HEK293 (cell line): Measurements from ENCODE around the gene LRRC57.

Experiments
- CTCF ChIA-PET: fragments of 350-600 bp; formaldehyde crosslinking; extraction: SDS; loops from one replicate; lab custom pipeline; 2021; ENCODE audit warnings: antibody characterized with exemption; lab: Yijun Ruan, JAX
- POLR2A ChIA-PET: fragments of 300-600 bp; formaldehyde crosslinking; extraction: SDS; loops from one replicate; lab custom pipeline; 2020; ENCODE audit warnings: antibody characterized with exemption, inconsistent platforms; lab: Yijun Ruan, JAX
- H3K27ac ChIP-seq: fragments of 200-500 bp; sonication (Bioruptor generic); 2 replicates; pipeline ENCODE4 v1.5.1; 2014; ENCODE audit warnings: low read depth, low read length, control low read depth, inconsistent platforms; ENCODE audit errors: extremely low read depth
- H3K36me3 ChIP-seq, 2 experiments: fragments of 200-500 bp in 1 of 2; sonication (Bioruptor generic) in 1 of 2; 1 replicate in 1 of 2; 2 replicates in 1 of 2; pipeline ENCODE4 v1.5.1; 2014 to 2017; ENCODE audit warnings: inconsistent platforms in 2 of 2, low read length in 2 of 2; ENCODE audit not compliant: control insufficient read depth in 2 of 2, insufficient read depth in 1 of 2
- H3K4me1 ChIP-seq: fragments of 200-500 bp; sonication (Bioruptor generic); 2 replicates; pipeline ENCODE4 v1.5.1; 2014; ENCODE audit warnings: mild to moderate bottlenecking, low read length, inconsistent platforms; ENCODE audit not compliant: control insufficient read depth, insufficient read depth
- H3K4me3 ChIP-seq: 2 replicates; pipeline ENCODE4 v1.5.1; 2011; ENCODE audit warnings: low read depth, mild to moderate bottlenecking, control low read depth, low read length, moderate library complexity
- H3K9me3 ChIP-seq: fragments of 200-500 bp; sonication (Bioruptor generic); 2 replicates; pipeline ENCODE4 v1.5.1; 2014; ENCODE audit warnings: low read depth, low read length, inconsistent platforms; ENCODE audit not compliant: control insufficient read depth, insufficient read depth
- OSR2 ChIP-seq: fragments of 450-650 bp; formaldehyde crosslinking; IDR thresholded peaks from 2 replicates; pipeline ENCODE4 v1.5.1; 2016; ENCODE audit warnings: missing biosample characterization, missing genetic modification characterization
- PATZ1 ChIP-seq: fragments of 450-650 bp; formaldehyde crosslinking; IDR thresholded peaks from 2 replicates; pipeline ENCODE4 v1.5.1; 2016; ENCODE audit warnings: missing biosample characterization, missing genetic modification characterization
- PBX3 ChIP-seq: sonication (generic); formaldehyde crosslinking; IDR thresholded peaks from 2 replicates; pipeline ENCODE4 v1.8.1; 2022; ENCODE audit warnings: mild to moderate bottlenecking, moderate library complexity, missing genetic modification reagents
- SP7 ChIP-seq: fragments of 450-650 bp; formaldehyde crosslinking; IDR thresholded peaks from 2 replicates; pipeline ENCODE4 v1.5.1; 2016; ENCODE audit warnings: missing biosample characterization, missing genetic modification characterization
- ZNF138 ChIP-seq: fragments of 450-650 bp; formaldehyde crosslinking; IDR thresholded peaks from 2 replicates; pipeline ENCODE4 v1.5.1; 2016; ENCODE audit warnings: missing biosample characterization, missing genetic modification characterization, borderline replicate concordance
- ZNF266 ChIP-seq: fragments of 450-650 bp; formaldehyde crosslinking; IDR thresholded peaks from 2 replicates; pipeline ENCODE4 v1.5.1; 2016; ENCODE audit warnings: missing biosample characterization, missing genetic modification characterization, low read depth
- ZNF391 ChIP-seq: fragments of 450-650 bp; formaldehyde crosslinking; IDR thresholded peaks from 2 replicates; pipeline ENCODE4 v1.5.1; 2016; ENCODE audit warnings: low read depth, missing biosample characterization, missing genetic modification characterization, borderline replicate concordance
- ZNF518A ChIP-seq: fragments of 450-650 bp; formaldehyde crosslinking; conservative IDR thresholded peaks from 2 replicates; pipeline ENCODE4 v1.5.1; 2016; ENCODE audit warnings: low read depth, missing biosample characterization, missing genetic modification characterization
- ZNF645 ChIP-seq: fragments of 450-650 bp; formaldehyde crosslinking; IDR thresholded peaks from 2 replicates; pipeline ENCODE4; 2016; ENCODE audit warnings: missing biosample characterization, missing genetic modification characterization
- ZNF701 ChIP-seq: fragments of 450-650 bp; formaldehyde crosslinking; IDR thresholded peaks from 2 replicates; pipeline ENCODE4 v1.5.1; 2016; ENCODE audit warnings: missing biosample characterization, missing genetic modification characterization

The LRRC57 gene

GRCh38 chr15:42591238-42591934, 42.8 kb upstream of the LRRC57 start:
- H3K4me1 ChIP-seq = no peaks in the 10 kb centered on the region
- H3K4me3 ChIP-seq = no peak overlapping the region
- H3K36me3 ChIP-seq = no peaks in the 10 kb centered on the region
- H3K9me3 ChIP-seq = no peaks in the 10 kb centered on the region
- no peak overlapping the region for H3K27ac ChIP-seq
- POLR2A ChIA-PET = no interaction called here
- 0 out of 2 replicates have a peak, but pooled peaks have one; percentile 16 for TF ChIP-seq OSR2
- TF ChIP-seq PBX3 (CRISPR knock-in tag) = no peak
- CTCF ChIA-PET = interaction anchor here (0.6 to 2.2 kb wide), 6 partner anchors 8 to 122 kb away, joined by 3 to 9 read pairs (median 4); no protein-coding TSS in a partner anchor

GRCh38 chr15:42590619-42591237, 42.1 kb upstream of the LRRC57 start:
- H3K36me3 ChIP-seq = peaks cover 0 to 6% of the 10 kb centered on the region in 2 experiments; a peak in 1 of 3 replicates
- TF ChIP-seq SP7 (tag by site-specific recombination) (no peak), ZNF645 (tag by site-specific recombination) (no peak), ZNF266 (tag by site-specific recombination) (no peak), ZNF138 (tag by site-specific recombination) (no peak), PATZ1 (tag by site-specific recombination) (no peak), ZNF518A (tag by site-specific recombination) (no peak), ZNF391 (tag by site-specific recombination) (no peak), ZNF701 (tag by site-specific recombination) (no peak)
- CTCF ChIA-PET = interaction anchor here (1.0 kb wide), 1 partner anchor 9 kb away, joined by 4 read pairs; no protein-coding TSS in a partner anchor
- H3K9me3 ChIP-seq = no peaks in the 10 kb centered on the region
- H3K27ac ChIP-seq = no peak overlapping the region
- H3K4me1 ChIP-seq = no peaks in the 10 kb centered on the region
- POLR2A ChIA-PET = no interaction called here
- no peak overlapping the region for H3K4me3 ChIP-seq
